CD4-positive, alpha-beta T cell treated with Interleukin-4 for 1 hour (primary cell): ENCODE data around the gene SLC25A30.

Source experiments
- DNase-seq, 2 donors: peaks; one replicate each; pipeline ENCODE4 v3.0.0-alpha.2; 2020 to 2022

Gene SLC25A30, protein sequence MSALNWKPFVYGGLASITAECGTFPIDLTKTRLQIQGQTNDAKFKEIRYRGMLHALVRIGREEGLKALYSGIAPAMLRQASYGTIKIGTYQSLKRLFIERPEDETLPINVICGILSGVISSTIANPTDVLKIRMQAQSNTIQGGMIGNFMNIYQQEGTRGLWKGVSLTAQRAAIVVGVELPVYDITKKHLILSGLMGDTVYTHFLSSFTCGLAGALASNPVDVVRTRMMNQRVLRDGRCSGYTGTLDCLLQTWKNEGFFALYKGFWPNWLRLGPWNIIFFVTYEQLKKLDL

GRCh38 chr13:45417790-45418534 lies at the start of gene SLC25A30:
Gene SLC25A30 (minus strand): TSS chr13:45418373. CDS start chr13:45411425, 6,948 bp downstream.
- DNase-seq: peak; percentile 89 to 91

DNA sequence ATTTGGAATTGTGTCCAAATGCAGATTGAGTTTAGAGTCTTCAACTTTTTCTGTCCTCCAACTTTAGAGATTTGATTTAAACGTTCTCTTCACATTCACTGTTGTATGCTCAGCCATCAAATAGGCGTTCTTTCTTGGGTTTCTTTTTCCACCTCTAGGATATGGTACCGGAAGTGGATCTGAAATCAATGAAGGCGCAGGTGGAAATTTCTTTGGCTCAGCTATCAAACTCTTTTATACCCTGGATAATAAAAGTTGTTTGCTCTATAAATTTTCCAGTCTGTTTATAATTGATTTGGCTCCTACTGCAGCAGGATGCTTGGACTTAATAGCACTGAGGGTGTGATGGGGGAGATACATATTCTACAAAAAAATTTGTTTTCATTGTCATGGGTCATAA lies 48.2 kb upstream of the SLC25A30 start:
- DNase-seq: no peak

- DNase-seq: peak; percentile 96 to 98
These were observed 46.7 kb upstream of the SLC25A30 start, which contains the start of gene COG3 for GRCh38 chr13:45464687-45465453. Gene COG3 (plus strand): TSS chr13:45464939. CDS start chr13:45465037, 98 bp downstream.

DNA sequence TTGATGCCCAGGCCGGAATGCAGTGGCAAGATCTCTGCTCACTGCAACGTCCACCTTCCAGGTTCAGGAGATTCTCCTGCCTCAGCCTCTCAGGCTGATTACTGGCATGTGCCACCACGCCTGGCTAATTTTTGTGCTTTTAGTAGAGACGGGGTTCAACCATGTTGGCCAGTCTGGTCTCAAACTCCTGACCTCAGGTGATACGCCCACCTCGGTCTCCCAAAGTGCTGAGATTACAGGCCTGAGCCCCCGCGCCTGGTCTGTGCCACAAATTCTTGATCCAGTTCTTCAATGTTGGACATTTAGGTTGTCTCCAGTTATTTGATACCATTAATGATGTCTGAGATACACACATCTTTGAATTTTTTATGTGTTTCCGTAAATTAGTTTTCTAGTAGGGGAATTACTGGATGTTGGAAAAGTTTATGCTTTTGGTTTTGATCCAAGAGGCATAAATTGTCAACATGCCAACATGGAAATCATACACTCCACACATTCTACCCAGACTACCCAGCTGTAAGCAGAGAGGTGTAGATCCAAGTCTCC lies 46.0 kb upstream of the SLC25A30 start:
- no peak for DNase-seq

- DNase-seq: no peak
These were observed 38.2 kb upstream of the SLC25A30 start for GRCh38 chr13:45456196-45456972.

GRCh38 chr13:45454204-45454603 lies 36.0 kb upstream of the SLC25A30 start:
- DNase-seq: no peak

DNA sequence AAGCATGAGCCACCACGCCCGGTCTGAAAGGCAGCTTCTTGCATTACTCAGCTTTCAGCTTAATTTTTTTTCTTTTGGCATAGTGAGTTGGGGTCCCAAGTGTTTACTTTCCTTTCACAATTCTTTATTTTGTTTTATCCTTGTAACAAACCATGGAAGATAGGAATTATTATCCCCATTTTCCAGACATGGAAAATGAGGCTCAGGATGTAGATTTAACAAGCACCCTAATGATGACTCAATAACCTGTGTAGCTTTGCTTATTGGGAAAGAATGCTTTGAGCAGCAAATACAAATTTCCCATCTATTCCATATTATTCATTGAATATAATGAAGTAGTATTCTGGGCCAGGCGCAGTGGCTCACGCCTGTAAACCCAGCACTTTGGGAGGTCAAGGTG lies 33.1 kb upstream of the SLC25A30 start:
- DNase-seq: no peak

- DNase-seq: no peak
These were observed 30.9 kb upstream of the SLC25A30 start for GRCh38 chr13:45448965-45449559.

GRCh38 chr13:45447050-45447661 lies 29.0 kb upstream of the SLC25A30 start:
- no peak for DNase-seq

DNA sequence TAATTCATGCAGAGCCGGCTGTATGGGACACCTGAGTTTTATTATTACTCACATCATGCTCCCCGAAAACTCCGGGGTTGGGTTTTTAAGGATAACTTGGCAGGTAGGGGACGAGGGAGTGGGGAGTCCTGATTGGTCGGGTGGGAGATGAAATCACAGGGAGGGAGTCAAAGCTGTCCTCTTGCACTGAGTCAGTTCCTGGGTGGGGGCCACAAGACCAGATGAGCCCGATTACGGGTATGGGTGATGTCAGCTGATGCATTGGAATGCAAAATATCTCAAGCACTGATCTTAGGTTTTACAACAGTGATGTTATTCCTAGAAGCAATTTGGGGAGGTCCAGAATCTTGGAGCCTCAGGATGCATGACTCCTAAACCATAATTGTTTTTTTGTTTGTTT lies 28.0 kb upstream of the SLC25A30 start:
- DNase-seq: no peak

- no peak for DNase-seq
These were observed 26.9 kb upstream of the SLC25A30 start for GRCh38 chr13:45445053-45445452.

- no peak for DNase-seq
These were observed 23.5 kb upstream of the SLC25A30 start for GRCh38 chr13:45441633-45442032.

- no peak for DNase-seq
These were observed 21.7 kb upstream of the SLC25A30 start for GRCh38 chr13:45439781-45440462.

GRCh38 chr13:45439008-45439407 lies 20.8 kb upstream of the SLC25A30 start:
- no peak for DNase-seq

GRCh38 chr13:45437947-45438346 lies 19.8 kb upstream of the SLC25A30 start:
- no peak for DNase-seq

DNA sequence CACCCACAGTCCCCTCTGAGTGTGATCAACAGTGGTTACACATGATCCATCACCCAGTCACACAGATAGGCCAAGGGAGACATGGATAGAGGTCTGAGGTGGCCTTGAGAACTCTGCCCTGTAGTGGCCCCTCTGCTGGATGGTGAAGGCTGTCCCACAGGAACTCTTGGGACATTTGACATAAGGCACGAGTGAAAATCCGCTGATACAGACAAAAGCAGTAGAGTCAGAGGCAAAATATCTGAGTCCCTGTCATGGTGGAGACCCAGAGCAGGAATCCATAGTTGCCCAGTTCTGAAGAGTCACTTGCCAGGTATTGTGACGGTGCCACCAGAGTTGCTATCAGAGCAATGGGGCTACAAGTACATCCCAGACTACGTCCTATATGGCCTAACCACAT lies 18.8 kb upstream of the SLC25A30 start:
- DNase-seq: no peak

DNA sequence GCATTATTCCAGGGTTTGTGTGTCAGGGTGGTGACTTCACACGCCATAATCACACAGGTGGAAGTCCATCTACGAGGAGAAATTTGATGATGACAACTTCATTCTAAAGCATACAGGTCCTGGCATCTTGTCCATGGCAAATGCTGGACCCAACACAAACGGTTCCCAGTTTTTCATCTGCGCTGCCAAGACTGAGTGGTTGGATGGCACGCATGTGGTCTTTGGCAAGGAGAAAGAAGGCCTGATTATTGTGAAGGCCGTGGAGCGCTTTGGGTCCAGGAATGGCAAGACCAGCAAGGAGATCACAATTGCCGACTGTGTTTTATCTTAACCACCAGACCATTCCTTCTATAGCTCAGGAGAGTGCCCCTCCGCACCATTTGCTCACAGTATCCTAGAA lies 18.2 kb upstream of the SLC25A30 start:
- DNase-seq: no peak

- no peak for DNase-seq
These were observed 16.6 kb upstream of the SLC25A30 start for GRCh38 chr13:45434556-45435371.

DNA sequence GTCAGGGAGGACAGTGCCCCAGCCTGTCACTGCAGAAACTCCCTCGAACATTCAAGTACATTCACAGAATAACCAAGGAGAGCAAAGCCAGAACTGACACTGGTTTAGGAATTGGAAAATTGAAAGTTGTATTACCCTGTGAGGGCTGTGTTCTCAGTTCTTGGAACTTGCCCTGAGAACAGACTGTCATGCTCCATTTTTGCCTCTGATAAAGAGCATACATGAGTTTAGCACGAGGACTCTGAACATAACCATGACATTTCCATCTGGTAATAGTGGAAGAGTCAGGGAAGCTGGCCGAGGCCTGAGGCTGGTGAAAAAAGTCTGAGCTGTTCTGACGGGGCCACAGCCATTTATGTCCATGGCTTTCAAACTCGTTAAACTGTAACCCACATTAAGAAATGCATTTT lies 15.2 kb upstream of the SLC25A30 start:
- DNase-seq: no peak
